ENCODE results near the gene SERPINB7. TPM values are rescaled to one million over a fixed set of nuclear protein-coding genes. Genes with fewer than 3 reads are reported as not detected.

Gene SERPINB7
- total RNA-seq, 4 donors from 2014 or later, result not detected

GRCh38 chr18:63741769-63742168 is 33.4 kb upstream of the SERPINB7 start:
- Histone ChIP-seq H3K4me3 (no peak overlapping the region), H3K36me3 (no peaks in the 10 kb centered on the region), H3K27ac (no peak overlapping the region), H3K9me3 (no peaks in the 10 kb centered on the region), H3K27me3 (no peaks in the 10 kb centered on the region), H3K4me1 (no peaks in the 10 kb centered on the region)
- WGBS, 2 donors (ENCODE audit: low coverage in 1 of 2), result 45 to 49% methylated on average over 4 of the region's 4 CpGs
- no peak for TF ChIP-seq CTCF (IDR thresholded peaks at IDR 0.05)
- no peak for TF ChIP-seq EP300 (IDR thresholded peaks at IDR 0.05)
- TF ChIP-seq POLR2AphosphoS5 (IDR thresholded peaks at IDR 0.05), result no peak
- no peak for TF ChIP-seq POLR2A (IDR thresholded peaks at IDR 0.05)
- ATAC-seq, result no peak

- WGBS, 2 donors (ENCODE audit: low coverage in 1 of 2), result 86 to 100% methylated on average over 2 of the region's 2 CpGs
- H3K27ac ChIP-seq, result no peak overlapping the region
- H3K4me3 ChIP-seq, result no peak overlapping the region
- no peaks in the 10 kb centered on the region for H3K27me3 ChIP-seq
- no peaks in the 10 kb centered on the region for H3K9me3 ChIP-seq
- TF ChIP-seq POLR2AphosphoS5 (IDR thresholded peaks at IDR 0.05) (no peak), CTCF (IDR thresholded peaks at IDR 0.05) (no peak), EP300 (IDR thresholded peaks at IDR 0.05) (no peak), POLR2A (IDR thresholded peaks at IDR 0.05) (no peak)
- no peaks in the 10 kb centered on the region for H3K36me3 ChIP-seq
- no peak for ATAC-seq
- H3K4me1 ChIP-seq, result no peaks in the 10 kb centered on the region
These were observed 28.2 kb upstream of the SERPINB7 start for GRCh38 chr18:63747006-63747405.

GRCh38 chr18:63749489-63749888 is 25.7 kb upstream of the SERPINB7 start:
- Histone ChIP-seq H3K4me3 (no peak overlapping the region), H3K9me3 (no peaks in the 10 kb centered on the region), H3K27me3 (no peaks in the 10 kb centered on the region), H3K4me1 (no peaks in the 10 kb centered on the region), H3K27ac (no peak overlapping the region), H3K36me3 (no peaks in the 10 kb centered on the region)
- 53% methylated on average over 1 of the region's 1 CpG; no CpG with 5 or more reads in 1 of the 2 donors for whole genome bisulfite sequencing, 2 donors (ENCODE audit: low coverage in 1 of 2)
- ATAC-seq, result no peak
- TF ChIP-seq CTCF (IDR thresholded peaks at IDR 0.05) (no peak), EP300 (IDR thresholded peaks at IDR 0.05) (no peak), POLR2A (IDR thresholded peaks at IDR 0.05) (no peak), POLR2AphosphoS5 (IDR thresholded peaks at IDR 0.05) (no peak)

- H3K27ac ChIP-seq, result no peak overlapping the region
- 83% methylated on average over 1 of the region's 2 CpGs; no CpG with 5 or more reads in 1 of the 2 donors for WGBS, 2 donors (ENCODE audit: low coverage in 1 of 2)
- no peaks in the 10 kb centered on the region for H3K9me3 ChIP-seq
- no peak for ATAC-seq
- TF ChIP-seq POLR2A (IDR thresholded peaks at IDR 0.05) (no peak), EP300 (IDR thresholded peaks at IDR 0.05) (no peak), CTCF (IDR thresholded peaks at IDR 0.05) (no peak), POLR2AphosphoS5 (IDR thresholded peaks at IDR 0.05) (no peak)
- no peaks in the 10 kb centered on the region for H3K36me3 ChIP-seq
- H3K4me1 ChIP-seq, result no peaks in the 10 kb centered on the region
- H3K4me3 ChIP-seq, result no peak overlapping the region
- H3K27me3 ChIP-seq, result no peaks in the 10 kb centered on the region
These were observed 22.6 kb upstream of the SERPINB7 start for GRCh38 chr18:63752636-63753035.

- no peak for ATAC-seq
- Histone ChIP-seq H3K27ac (no peak overlapping the region), H3K36me3 (no peaks in the 10 kb centered on the region), H3K4me3 (no peak overlapping the region), H3K9me3 (no peaks in the 10 kb centered on the region), H3K27me3 (no peaks in the 10 kb centered on the region), H3K4me1 (no peaks in the 10 kb centered on the region)
- no peak for TF ChIP-seq EP300 (IDR thresholded peaks at IDR 0.05)
- no peak for TF ChIP-seq CTCF (IDR thresholded peaks at IDR 0.05)
- TF ChIP-seq POLR2A (IDR thresholded peaks at IDR 0.05), result no peak
- no peak for TF ChIP-seq POLR2AphosphoS5 (IDR thresholded peaks at IDR 0.05)
These were observed 21.5 kb upstream of the SERPINB7 start for GRCh38 chr18:63753676-63754075.

All from gastroesophageal sphincter (tissue), 4 donors.